ENCODE data around the gene OR2S2.

The OR2S2 gene

DNA sequence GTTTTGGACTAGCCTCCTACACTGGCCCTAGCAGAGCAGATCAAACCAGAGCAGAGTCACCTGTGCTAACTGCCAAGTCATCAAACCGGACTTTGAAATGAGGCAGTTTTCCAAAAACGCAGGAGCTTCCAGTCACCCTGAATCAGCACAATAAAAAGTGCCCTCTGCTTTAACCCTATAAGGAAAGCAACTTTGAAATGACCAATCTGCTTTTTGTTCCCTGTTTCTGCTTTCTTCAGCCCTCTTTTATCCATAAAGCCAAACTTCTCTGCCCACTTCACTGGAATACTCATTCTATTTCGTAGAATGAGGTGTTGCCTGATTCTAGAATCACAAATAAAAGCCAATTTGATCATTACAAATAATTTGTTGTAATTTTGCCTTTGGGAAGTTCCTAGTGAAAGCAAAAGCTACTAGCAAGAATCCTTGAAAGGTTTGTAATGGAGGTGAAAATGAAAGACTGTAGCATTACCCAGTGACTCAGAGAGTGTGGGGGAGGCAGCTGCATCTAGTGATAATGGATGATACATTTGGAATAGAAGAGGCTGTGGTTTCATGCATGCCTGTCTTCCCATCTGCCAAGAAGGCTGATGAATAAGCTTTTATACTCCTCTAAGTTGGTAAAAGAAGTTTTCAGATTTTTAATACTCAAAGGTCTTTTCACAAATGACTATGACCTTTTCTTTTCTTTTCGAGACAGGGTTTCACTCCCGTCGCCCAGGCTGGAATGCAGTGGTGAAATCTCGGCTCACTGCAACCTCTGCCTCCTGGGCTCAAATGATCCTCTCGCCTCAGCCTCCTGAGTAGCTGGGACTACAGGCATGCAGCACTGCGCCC, 33.8 kb downstream of the OR2S2 start:
- Histone ChIP-seq H3K79me2 (ENCODE audit: insufficient read depth, low read length) (no peaks in the 10 kb centered on the region), H4K20me1 (ENCODE audit: insufficient read depth, low read length) (no peaks in the 10 kb centered on the region), H2AFZ (ENCODE audit: low read depth, low read length) (no peak overlapping the region), H3K27ac (ENCODE audit: low read length) (no peak overlapping the region), H3K4me2 (ENCODE audit: insufficient read depth, low read length) (no peak overlapping the region), H3K4me1 (ENCODE audit: insufficient read depth, low read length) (no peaks in the 10 kb centered on the region), H3K27me3 (ENCODE audit: insufficient read depth, low read length, poor library complexity) (no peaks in the 10 kb centered on the region), H3K4me3 (ENCODE audit: low read depth in 1 of 2, low read length in 2 of 2) (no peak overlapping the region), H3K9me3 (ENCODE audit: insufficient read depth, low read length, severe bottlenecking) (no peaks in the 10 kb centered on the region), H3K9ac (ENCODE audit: low read depth, low read length) (no peak overlapping the region), H3K36me3 (ENCODE audit: insufficient read depth, low read length) (no peaks in the 10 kb centered on the region)
- ATAC-seq (ENCODE audit: insufficient read depth, low read depth) = no peak
- TF ChIP-seq EZH2 (IDR thresholded peaks at IDR 0.05; ENCODE audit: borderline replicate concordance, low read depth, low read length, severe bottlenecking) = no peak
- TF ChIP-seq, protein P1, sequence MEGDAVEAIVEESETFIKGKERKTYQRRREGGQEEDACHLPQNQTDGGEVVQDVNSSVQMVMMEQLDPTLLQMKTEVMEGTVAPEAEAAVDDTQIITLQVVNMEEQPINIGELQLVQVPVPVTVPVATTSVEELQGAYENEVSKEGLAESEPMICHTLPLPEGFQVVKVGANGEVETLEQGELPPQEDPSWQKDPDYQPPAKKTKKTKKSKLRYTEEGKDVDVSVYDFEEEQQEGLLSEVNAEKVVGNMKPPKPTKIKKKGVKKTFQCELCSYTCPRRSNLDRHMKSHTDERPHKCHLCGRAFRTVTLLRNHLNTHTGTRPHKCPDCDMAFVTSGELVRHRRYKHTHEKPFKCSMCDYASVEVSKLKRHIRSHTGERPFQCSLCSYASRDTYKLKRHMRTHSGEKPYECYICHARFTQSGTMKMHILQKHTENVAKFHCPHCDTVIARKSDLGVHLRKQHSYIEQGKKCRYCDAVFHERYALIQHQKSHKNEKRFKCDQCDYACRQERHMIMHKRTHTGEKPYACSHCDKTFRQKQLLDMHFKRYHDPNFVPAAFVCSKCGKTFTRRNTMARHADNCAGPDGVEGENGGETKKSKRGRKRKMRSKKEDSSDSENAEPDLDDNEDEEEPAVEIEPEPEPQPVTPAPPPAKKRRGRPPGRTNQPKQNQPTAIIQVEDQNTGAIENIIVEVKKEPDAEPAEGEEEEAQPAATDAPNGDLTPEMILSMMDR (IDR thresholded peaks at IDR 0.05; ENCODE audit: borderline replicate concordance, extremely low read depth, low read length, poor library complexity, severe bottlenecking) = no peak
- no peak for DNase-seq

DNA sequence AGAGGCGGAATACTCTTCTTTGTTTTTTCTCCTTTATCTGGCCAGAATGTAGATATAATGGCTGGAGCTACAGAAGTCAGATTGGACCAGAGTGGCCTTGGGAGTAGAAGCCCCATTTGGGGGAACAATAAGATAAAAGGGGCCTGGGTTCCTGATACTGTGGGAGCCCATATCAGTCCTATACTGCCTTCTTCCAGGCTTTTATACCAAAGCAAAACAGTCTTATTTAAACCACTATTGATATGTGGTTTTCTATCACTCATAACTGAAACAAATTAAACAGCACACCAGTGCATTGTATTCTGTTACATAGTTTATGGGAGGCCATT, 34.4 kb downstream of the OR2S2 start:
- H3K27me3 ChIP-seq (ENCODE audit: insufficient read depth, low read length, poor library complexity) = no peaks in the 10 kb centered on the region
- no peaks in the 10 kb centered on the region for H4K20me1 ChIP-seq (ENCODE audit: insufficient read depth, low read length)
- H3K9ac ChIP-seq (ENCODE audit: low read depth, low read length) = no peak overlapping the region
- no peaks in the 10 kb centered on the region for H3K36me3 ChIP-seq (ENCODE audit: insufficient read depth, low read length)
- H3K4me2 ChIP-seq (ENCODE audit: insufficient read depth, low read length) = no peak overlapping the region
- H3K27ac ChIP-seq (ENCODE audit: low read length) = no peak overlapping the region
- H3K79me2 ChIP-seq (ENCODE audit: insufficient read depth, low read length) = no peaks in the 10 kb centered on the region
- no peaks in the 10 kb centered on the region for H3K4me1 ChIP-seq (ENCODE audit: insufficient read depth, low read length)
- TF ChIP-seq, protein P1 (IDR thresholded peaks at IDR 0.05; ENCODE audit: borderline replicate concordance, extremely low read depth, low read length, poor library complexity, severe bottlenecking) = no peak
- TF ChIP-seq EZH2 (IDR thresholded peaks at IDR 0.05; ENCODE audit: borderline replicate concordance, low read depth, low read length, severe bottlenecking) = no peak
- no peaks in the 10 kb centered on the region for H3K9me3 ChIP-seq (ENCODE audit: insufficient read depth, low read length, severe bottlenecking)
- no peak overlapping the region for H3K4me3 ChIP-seq (ENCODE audit: low read depth in 1 of 2, low read length in 2 of 2)
- DNase-seq (no peak), ATAC-seq (ENCODE audit: insufficient read depth, low read depth) (no peak)
- no peak overlapping the region for H2AFZ ChIP-seq (ENCODE audit: low read depth, low read length)

DNA sequence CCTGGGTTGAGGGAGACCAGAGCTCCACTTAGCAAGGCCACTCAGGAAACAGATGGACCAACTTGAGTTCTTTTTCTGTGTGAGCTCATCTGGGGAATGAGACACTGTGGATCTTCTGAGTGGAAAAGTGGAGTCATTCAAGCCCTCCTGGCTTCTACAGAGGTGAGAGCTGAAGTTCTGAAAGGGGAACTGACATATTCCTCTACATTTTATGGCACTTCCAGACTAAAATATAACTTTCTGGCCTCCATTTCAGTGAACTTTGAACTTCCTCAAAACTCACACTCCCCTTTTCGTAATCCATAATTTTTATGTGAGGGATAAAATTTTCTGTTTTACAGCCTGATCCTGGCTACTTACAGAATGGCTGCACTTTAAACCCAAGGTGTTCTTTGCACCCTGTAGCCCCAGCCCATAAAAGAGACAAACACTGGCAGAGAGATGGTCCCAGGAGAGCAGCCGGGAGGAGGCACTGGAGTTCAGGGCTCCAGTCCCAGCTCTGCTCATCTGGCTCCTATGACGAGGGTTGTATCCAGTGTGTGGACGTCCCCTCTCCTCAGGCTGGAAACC, 37.8 kb downstream of the OR2S2 start:
- H3K27ac ChIP-seq (ENCODE audit: low read length) = no peak overlapping the region

More for the DNA sequence above, 37.8 kb downstream of the OR2S2 start:
- H4K20me1 ChIP-seq (ENCODE audit: insufficient read depth, low read length) = no peaks in the 10 kb centered on the region
- no peak overlapping the region for H3K4me3 ChIP-seq (ENCODE audit: low read depth in 1 of 2, low read length in 2 of 2)
- H3K27me3 ChIP-seq (ENCODE audit: insufficient read depth, low read length, poor library complexity) = no peaks in the 10 kb centered on the region
- TF ChIP-seq, protein P1 (IDR thresholded peaks at IDR 0.05; ENCODE audit: borderline replicate concordance, extremely low read depth, low read length, poor library complexity, severe bottlenecking) = no peak
- no peaks in the 10 kb centered on the region for H3K79me2 ChIP-seq (ENCODE audit: insufficient read depth, low read length)
- H2AFZ ChIP-seq (ENCODE audit: low read depth, low read length) = no peak overlapping the region
- ATAC-seq (ENCODE audit: insufficient read depth, low read depth) (no peak), DNase-seq (no peak)
- no peaks in the 10 kb centered on the region for H3K4me1 ChIP-seq (ENCODE audit: insufficient read depth, low read length)
- H3K4me2 ChIP-seq (ENCODE audit: insufficient read depth, low read length) = no peak overlapping the region
- H3K36me3 ChIP-seq (ENCODE audit: insufficient read depth, low read length) = no peaks in the 10 kb centered on the region
- H3K9ac ChIP-seq (ENCODE audit: low read depth, low read length) = no peak overlapping the region
- H3K9me3 ChIP-seq (ENCODE audit: insufficient read depth, low read length, severe bottlenecking) = no peaks in the 10 kb centered on the region
